Vagina (tissue), 2 donors: ENCODE data around the gene WWTR1.

Experiments used
- POLR2A ChIP-seq, 2 donors: fragments of 450-650 bp; IDR thresholded peaks; one replicate each; pipeline ENCODE4 v1.6.1; 2017; ENCODE audit warnings: antibody characterized with exemption in 2 of 2, mild to moderate bottlenecking in 2 of 2, moderate library complexity in 2 of 2
- TF ChIP-seq, protein P1 (sequence below), 3 experiments: fragments of 450-650 bp in 2 of 3; fragments of 200-600 bp in 1 of 3; sonication (generic) in 1 of 3; IDR thresholded peaks; one replicate each; pipeline ENCODE4 v1.5.1; 2017 to 2019; ENCODE audit warnings: antibody characterized with exemption in 3 of 3, mild to moderate bottlenecking in 2 of 3, moderate library complexity in 2 of 3

DNA sequence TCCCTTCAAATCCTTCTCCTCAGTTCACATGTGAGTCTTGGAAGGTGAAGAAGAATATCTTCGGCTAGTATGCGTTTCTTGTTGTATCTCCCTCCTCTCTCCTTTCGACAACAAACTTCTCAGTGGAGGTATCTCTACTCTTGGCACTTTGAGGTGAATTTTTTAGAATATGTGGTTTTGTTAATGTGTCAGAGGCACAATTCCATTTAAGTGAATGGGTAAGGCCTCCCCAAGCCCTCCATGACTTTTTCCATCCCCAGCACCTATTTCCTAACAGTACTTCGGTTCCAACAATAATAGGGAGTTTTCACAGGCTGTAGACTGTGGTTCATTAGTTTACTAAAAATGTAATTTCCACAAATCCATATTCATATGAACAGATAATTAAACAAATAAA is 109.2 kb downstream of the WWTR1 start:
- TF ChIP-seq, protein P1, sequence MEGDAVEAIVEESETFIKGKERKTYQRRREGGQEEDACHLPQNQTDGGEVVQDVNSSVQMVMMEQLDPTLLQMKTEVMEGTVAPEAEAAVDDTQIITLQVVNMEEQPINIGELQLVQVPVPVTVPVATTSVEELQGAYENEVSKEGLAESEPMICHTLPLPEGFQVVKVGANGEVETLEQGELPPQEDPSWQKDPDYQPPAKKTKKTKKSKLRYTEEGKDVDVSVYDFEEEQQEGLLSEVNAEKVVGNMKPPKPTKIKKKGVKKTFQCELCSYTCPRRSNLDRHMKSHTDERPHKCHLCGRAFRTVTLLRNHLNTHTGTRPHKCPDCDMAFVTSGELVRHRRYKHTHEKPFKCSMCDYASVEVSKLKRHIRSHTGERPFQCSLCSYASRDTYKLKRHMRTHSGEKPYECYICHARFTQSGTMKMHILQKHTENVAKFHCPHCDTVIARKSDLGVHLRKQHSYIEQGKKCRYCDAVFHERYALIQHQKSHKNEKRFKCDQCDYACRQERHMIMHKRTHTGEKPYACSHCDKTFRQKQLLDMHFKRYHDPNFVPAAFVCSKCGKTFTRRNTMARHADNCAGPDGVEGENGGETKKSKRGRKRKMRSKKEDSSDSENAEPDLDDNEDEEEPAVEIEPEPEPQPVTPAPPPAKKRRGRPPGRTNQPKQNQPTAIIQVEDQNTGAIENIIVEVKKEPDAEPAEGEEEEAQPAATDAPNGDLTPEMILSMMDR (IDR thresholded peaks at IDR 0.05) = no peak
- TF ChIP-seq POLR2A (IDR thresholded peaks at IDR 0.05) = no peak
